BLaER1 treated with 17β-estradiol and CSF1 and Interleukin-3, amounts not matched to agents 10 nM and 100 nM (cell line): ENCODE measurements around the gene LPP.
A peak's percentile ranks its signal among the peaks of the same experiment; 100 is the strongest.

Experiments used
- H3K27ac ChIP-seq, 11 experiments: shearing (Covaris generic); formaldehyde crosslinking; 2 replicates each; pipeline ENCODE4 v1.8.1; 2022
- H3K27me3 ChIP-seq, 11 experiments: shearing (Covaris generic); formaldehyde crosslinking; 2 replicates each; pipeline ENCODE4 v1.8.1; 2022
- H3K36me3 ChIP-seq, 11 experiments: shearing (Covaris generic); formaldehyde crosslinking; 2 replicates each; pipeline ENCODE4 v1.8.1; 2022
- H3K4me1 ChIP-seq, 10 experiments: shearing (Covaris generic); formaldehyde crosslinking; 2 replicates each; pipeline ENCODE4 v1.8.1; 2022
- H3K4me2 ChIP-seq, 11 experiments: shearing (Covaris generic); formaldehyde crosslinking; 2 replicates each; pipeline ENCODE4 v1.8.1; 2022
- H3K4me3 ChIP-seq, 10 experiments: shearing (Covaris generic); formaldehyde crosslinking; 2 replicates each; pipeline ENCODE4 v1.8.1; 2022
- H3K9ac ChIP-seq, 11 experiments: shearing (Covaris generic); formaldehyde crosslinking; 2 replicates each; pipeline ENCODE4 v1.8.1; 2022
- H3K9me3 ChIP-seq, 11 experiments: shearing (Covaris generic); formaldehyde crosslinking; replicated peaks in 1 of 11; 2 replicates each; pipeline ENCODE4 v1.8.1; 2022
- H4K20me1 ChIP-seq, 11 experiments: shearing (Covaris generic); formaldehyde crosslinking; 2 replicates each; pipeline ENCODE4 v1.8.1; 2022
- Cebpa-rat ChIP-seq, 11 experiments: shearing (Covaris generic); IDR thresholded peaks; 2 replicates each; pipeline ENCODE4 v1.8.1; 2022

The LPP gene

DNA sequence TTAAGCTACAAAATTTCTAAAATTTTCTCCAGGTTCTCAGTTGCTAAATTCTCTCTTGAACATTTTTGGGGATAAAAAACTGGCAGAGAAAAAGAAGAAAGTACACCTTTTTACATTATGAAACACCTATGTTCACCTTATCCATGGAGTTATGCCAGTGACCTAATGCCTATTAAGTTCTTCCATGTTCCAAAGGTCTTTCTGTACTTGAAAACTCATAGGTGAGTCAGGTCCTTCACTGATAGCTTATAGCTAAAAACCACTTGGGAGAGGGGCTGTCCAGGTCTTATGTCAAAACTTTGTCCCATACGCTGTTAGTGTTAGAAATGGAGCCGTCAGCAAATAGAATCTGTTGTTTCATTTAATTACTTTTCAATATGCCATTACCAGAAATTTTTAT lies 530.3 kb downstream of the LPP start:
- Histone ChIP-seq H4K20me1 (no peaks in the 10 kb centered on the region), H3K9ac (peak overlapping the region in 3 of 11 experiments; percentile 76 to 78 (median 77); a peak in 4 of 22 replicates), H3K4me1 (peaks cover 0 to 100% (median 6%) of the 10 kb centered on the region in 10 experiments; a peak in 11 of 20 replicates), H3K4me2 (peak overlapping the region in 3 of 11 experiments; percentile 68 to 77 (median 73); a peak in 6 of 22 replicates), H3K36me3 (no peaks in the 10 kb centered on the region), H3K4me3 (no peak overlapping the region), H3K27ac (peak overlapping the region in 4 of 11 experiments; percentile 62 to 95 (median 84); a peak in 6 of 22 replicates), H3K9me3 (no peaks in the 10 kb centered on the region), H3K27me3 (no peaks in the 10 kb centered on the region)
- no peak for TF ChIP-seq Cebpa-rat (IDR thresholded peaks at IDR 0.05)

DNA sequence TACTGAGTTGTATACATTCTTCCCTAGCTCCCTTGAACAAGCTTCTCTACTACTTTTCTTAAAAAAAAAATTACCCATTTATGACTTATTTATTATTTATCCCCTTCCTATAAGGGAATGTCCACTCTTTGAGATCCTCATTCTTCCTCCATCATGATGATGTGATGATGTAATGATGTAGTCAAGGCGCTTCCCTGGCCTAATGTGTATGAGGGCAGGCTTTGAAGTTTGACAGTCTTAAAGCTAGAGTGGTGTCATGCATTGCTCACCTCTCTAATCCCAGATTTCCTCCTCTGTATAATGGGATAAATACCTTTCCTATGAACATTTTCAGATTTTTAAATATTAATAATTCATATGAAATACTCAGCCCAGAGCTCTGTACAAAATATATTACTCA lies 531.8 kb downstream of the LPP start:
- H4K20me1 ChIP-seq = no peaks in the 10 kb centered on the region
- H3K4me2 ChIP-seq = peak overlapping the region in 4 of 11 experiments; percentile 51 to 77 (median 70); a peak in 7 of 22 replicates
- no peak for TF ChIP-seq Cebpa-rat (IDR thresholded peaks at IDR 0.05)
- no peaks in the 10 kb centered on the region for H3K27me3 ChIP-seq
- peaks cover 0 to 100% (median 6%) of the 10 kb centered on the region in 10 experiments; a peak in 11 of 20 replicates for H3K4me1 ChIP-seq
- H3K9ac ChIP-seq = peak overlapping the region in 1 of 11 experiments; percentile 64; a peak in 1 of 22 replicates
- H3K27ac ChIP-seq = peak overlapping the region in 4 of 11 experiments; percentile 65 to 95 (median 84); a peak in 7 of 22 replicates
- no peaks in the 10 kb centered on the region for H3K9me3 ChIP-seq
- H3K36me3 ChIP-seq = no peaks in the 10 kb centered on the region
- H3K4me3 ChIP-seq = no peak overlapping the region

DNA sequence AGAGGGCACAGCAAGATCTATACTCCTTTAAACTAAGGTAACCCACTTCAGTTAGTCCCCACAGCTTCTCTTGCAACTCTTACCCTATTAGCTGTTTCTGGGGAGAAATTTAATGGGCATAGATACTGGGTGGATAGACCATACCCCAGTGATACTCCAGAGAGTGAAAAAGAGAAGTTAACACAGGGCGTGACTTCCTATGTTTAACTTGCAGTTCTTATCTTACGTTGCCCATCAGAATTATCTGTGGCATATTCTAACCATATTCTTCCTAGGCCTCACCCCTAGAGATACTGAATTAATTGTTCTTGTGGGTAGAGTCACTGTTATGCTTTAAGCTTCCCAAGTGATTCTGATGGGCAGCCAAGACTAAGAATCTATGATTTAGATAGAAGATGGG lies 532.4 kb downstream of the LPP start:
- peak overlapping the region in 2 of 11 experiments; percentile 64; a peak in 4 of 22 replicates for H3K9ac ChIP-seq
- peak overlapping the region in 5 of 11 experiments; percentile 20 to 95 (median 77); a peak in 8 of 22 replicates for H3K27ac ChIP-seq
- no peaks in the 10 kb centered on the region for H3K9me3 ChIP-seq
- no peaks in the 10 kb centered on the region for H3K27me3 ChIP-seq
- H3K4me1 ChIP-seq = peaks cover 0 to 100% (median 6%) of the 10 kb centered on the region in 10 experiments; a peak in 11 of 20 replicates
- H3K4me3 ChIP-seq = no peak overlapping the region
- H3K4me2 ChIP-seq = peak overlapping the region in 6 of 11 experiments; percentile 21 to 77 (median 60); a peak in 10 of 22 replicates
- no peak for TF ChIP-seq Cebpa-rat (IDR thresholded peaks at IDR 0.05)
- H3K36me3 ChIP-seq = no peaks in the 10 kb centered on the region
- no peaks in the 10 kb centered on the region for H4K20me1 ChIP-seq

DNA sequence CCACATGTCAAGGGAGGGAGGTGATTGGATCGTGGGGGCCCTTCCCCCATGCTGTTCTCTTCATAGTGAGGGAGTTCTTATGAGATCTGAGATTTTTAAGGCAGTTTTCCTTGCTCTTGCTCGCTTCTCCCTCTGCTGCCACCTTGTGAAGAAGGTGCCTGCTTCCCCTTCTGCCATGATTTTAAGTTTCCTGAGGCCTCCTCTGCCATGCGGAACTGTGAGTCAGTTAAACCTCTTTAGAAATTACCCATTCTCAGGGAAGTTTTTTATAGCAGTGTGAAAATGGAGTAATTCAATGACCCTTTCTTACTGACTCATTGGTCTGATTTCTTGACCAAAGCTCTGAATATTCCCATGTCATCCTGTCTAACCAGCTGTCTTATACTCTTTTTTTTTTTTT lies 533.4 kb downstream of the LPP start:
- Histone ChIP-seq H3K36me3 (no peaks in the 10 kb centered on the region), H3K9me3 (no peaks in the 10 kb centered on the region), H3K4me1 (peaks cover 0 to 99% (median 6%) of the 10 kb centered on the region in 10 experiments; a peak in 11 of 20 replicates), H3K9ac (peak overlapping the region in 2 of 11 experiments; percentile 64; a peak in 2 of 22 replicates), H3K4me3 (no peak overlapping the region), H3K4me2 (peak overlapping the region in 4 of 11 experiments; percentile 51 to 77 (median 70); a peak in 9 of 22 replicates), H3K27ac (peak overlapping the region in 4 of 11 experiments; percentile 65 to 95 (median 84); a peak in 8 of 22 replicates), H3K27me3 (no peaks in the 10 kb centered on the region), H4K20me1 (no peaks in the 10 kb centered on the region)
- no peak for TF ChIP-seq Cebpa-rat (IDR thresholded peaks at IDR 0.05)

DNA sequence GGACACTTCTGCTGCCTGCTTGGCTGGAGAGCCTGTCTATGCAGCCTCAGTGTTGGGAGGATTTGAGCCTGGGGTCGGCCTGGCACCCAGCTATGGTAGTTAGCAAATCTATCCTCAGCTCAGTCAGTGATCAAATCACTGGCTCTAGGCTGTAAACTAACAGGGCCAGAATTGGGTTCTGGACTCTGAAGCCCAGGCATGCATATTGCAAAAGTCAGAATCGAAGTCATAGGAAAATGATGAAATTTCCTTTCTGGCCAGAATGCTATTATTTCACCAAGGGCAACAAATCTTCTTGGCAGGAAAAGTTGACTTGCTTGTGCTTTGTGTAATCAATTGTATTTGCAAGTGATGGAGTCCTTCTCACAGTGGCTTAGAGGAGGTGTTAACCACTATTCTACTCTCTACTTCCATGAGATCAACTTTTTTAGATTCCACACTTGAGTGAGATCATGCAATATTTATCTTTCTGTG lies 535.2 kb downstream of the LPP start:
- Histone ChIP-seq H4K20me1 (no peaks in the 10 kb centered on the region), H3K9me3 (no peaks in the 10 kb centered on the region), H3K9ac (0 out of 22 replicates have a peak overlapping the region, but pooled peaks of 1 of the 11 experiments have one; percentile 29), H3K27me3 (no peaks in the 10 kb centered on the region), H3K27ac (peak overlapping the region in 4 of 11 experiments; percentile 4 to 95 (median 56); a peak in 5 of 22 replicates), H3K36me3 (no peaks in the 10 kb centered on the region), H3K4me1 (peaks cover 0 to 84% (median 6%) of the 10 kb centered on the region in 10 experiments; a peak in 11 of 20 replicates), H3K4me2 (peak overlapping the region in 5 of 11 experiments; percentile 36 to 77 (median 68); a peak in 10 of 22 replicates), H3K4me3 (no peak overlapping the region)
- no peak for TF ChIP-seq Cebpa-rat (IDR thresholded peaks at IDR 0.05)

DNA sequence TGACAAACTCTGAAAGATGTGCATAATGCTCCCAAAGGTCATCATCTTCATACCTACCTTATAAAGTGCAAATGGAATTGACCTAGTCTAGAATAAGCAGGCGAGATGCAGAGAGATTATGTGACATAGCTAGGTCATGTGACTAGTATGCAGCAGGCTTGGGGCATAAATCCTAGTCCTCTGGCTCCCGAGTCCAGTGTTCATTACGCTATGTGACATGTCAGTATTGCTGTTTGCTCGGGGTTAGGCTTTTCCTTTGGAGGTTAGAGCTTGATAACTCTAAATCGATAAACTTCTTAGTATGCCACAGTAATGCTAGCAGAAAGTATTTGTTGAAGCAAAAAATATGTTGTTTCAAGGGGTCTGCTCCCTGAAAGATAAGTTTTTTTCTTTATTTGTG lies 536.1 kb downstream of the LPP start:
- peak overlapping the region in 2 of 11 experiments; percentile 73 to 77; a peak in 1 of 22 replicates for H3K4me2 ChIP-seq
- H3K36me3 ChIP-seq = no peaks in the 10 kb centered on the region
- no peak for TF ChIP-seq Cebpa-rat (IDR thresholded peaks at IDR 0.05)
- no peaks in the 10 kb centered on the region for H3K9me3 ChIP-seq
- H3K4me1 ChIP-seq = peaks cover 0 to 75% (median 6%) of the 10 kb centered on the region in 10 experiments; a peak in 11 of 20 replicates
- H3K9ac ChIP-seq = no peak overlapping the region
- H3K27me3 ChIP-seq = no peaks in the 10 kb centered on the region
- peak overlapping the region in 1 of 11 experiments; percentile 92; a peak in 2 of 22 replicates for H3K27ac ChIP-seq
- no peaks in the 10 kb centered on the region for H4K20me1 ChIP-seq
- no peak overlapping the region for H3K4me3 ChIP-seq

DNA sequence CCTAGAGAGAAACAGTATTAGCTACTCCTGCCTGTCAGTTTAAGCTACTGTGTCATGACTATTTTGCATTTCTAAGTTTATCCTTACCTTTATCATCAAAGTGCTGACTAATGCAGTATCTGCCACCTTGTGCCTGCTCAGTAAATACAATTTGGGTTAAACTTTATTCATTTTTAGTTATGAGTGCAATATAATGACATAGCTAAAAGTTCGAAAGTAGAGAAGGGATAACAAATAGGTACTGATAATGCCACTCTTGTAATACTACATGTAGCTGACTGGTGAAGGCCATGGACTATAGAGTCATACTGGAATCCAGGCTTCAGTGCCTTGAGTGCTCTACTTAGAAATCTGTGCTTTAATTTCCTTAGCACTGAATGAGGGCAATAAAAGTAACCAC lies 537.0 kb downstream of the LPP start:
- no peak overlapping the region for H3K9ac ChIP-seq
- H3K9me3 ChIP-seq = no peaks in the 10 kb centered on the region
- 0 out of 22 replicates have a peak, but pooled peaks cover 0 to 5% (median 0%) of the 10 kb centered on the region in 11 experiments for H3K36me3 ChIP-seq
- no peaks in the 10 kb centered on the region for H3K27me3 ChIP-seq
- no peak overlapping the region for H3K4me3 ChIP-seq
- H3K4me2 ChIP-seq = peak overlapping the region in 1 of 11 experiments; percentile 26; a peak in 2 of 22 replicates
- no peak overlapping the region for H3K27ac ChIP-seq
- no peak for TF ChIP-seq Cebpa-rat (IDR thresholded peaks at IDR 0.05)
- no peaks in the 10 kb centered on the region for H4K20me1 ChIP-seq
- H3K4me1 ChIP-seq = peaks cover 0 to 68% (median 6%) of the 10 kb centered on the region in 10 experiments; a peak in 11 of 20 replicates

DNA sequence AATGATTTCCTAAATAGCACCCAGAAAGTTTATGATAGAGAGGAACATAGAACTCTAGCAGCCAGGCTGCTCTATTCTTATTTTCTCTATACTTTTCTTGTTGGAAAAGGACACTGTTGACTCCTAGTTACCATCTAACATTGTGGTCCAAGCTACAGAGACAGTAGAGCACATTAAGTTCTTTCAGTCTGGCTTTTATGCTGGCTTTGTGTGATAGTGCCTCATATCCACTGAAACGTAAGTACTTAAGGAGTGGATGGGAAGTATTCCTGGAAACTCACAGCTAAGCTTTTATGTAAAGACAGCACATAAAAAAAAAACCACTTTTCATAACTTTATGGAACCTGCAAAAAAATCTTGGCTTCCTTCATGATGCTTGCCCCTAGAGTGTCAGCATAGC lies 537.7 kb downstream of the LPP start:
- TF ChIP-seq Cebpa-rat (IDR thresholded peaks at IDR 0.05) = no peak
- no peaks in the 10 kb centered on the region for H3K9me3 ChIP-seq
- H4K20me1 ChIP-seq = no peaks in the 10 kb centered on the region
- no peak overlapping the region for H3K9ac ChIP-seq
- no peak overlapping the region for H3K27ac ChIP-seq
- peaks cover 0 to 61% (median 2%) of the 10 kb centered on the region in 10 experiments; a peak in 11 of 20 replicates for H3K4me1 ChIP-seq
- peak overlapping the region in 2 of 11 experiments; percentile 22 to 26; a peak in 4 of 22 replicates for H3K4me2 ChIP-seq
- H3K36me3 ChIP-seq = 0 out of 22 replicates have a peak, but pooled peaks cover 0 to 5% (median 0%) of the 10 kb centered on the region in 11 experiments
- H3K27me3 ChIP-seq = no peaks in the 10 kb centered on the region
- no peak overlapping the region for H3K4me3 ChIP-seq

DNA sequence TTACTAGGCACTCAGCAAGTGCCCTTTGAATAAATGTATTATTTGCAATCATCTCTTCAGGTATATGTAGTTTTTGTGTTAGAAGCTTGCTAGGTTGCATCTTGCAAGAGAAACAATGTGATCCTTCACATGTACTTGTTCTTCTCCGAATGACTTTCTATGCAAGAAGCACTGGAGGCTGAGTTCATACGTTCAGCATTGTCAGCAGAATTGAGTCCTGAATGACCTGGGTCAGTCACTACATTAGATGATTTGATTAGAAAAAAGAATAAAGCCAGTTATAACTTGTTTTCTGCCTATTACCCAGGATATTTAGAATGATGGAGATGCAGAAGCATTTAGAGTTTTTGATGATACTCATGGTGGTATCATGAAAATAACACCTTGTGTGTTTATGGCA lies 538.7 kb downstream of the LPP start:
- Histone ChIP-seq H3K4me2 (no peak overlapping the region), H3K9ac (no peak overlapping the region), H4K20me1 (no peaks in the 10 kb centered on the region), H3K36me3 (0 out of 22 replicates have a peak, but pooled peaks cover 0 to 5% (median 0%) of the 10 kb centered on the region in 11 experiments), H3K4me1 (peaks cover 0 to 56% (median 0%) of the 10 kb centered on the region in 10 experiments; a peak in 8 of 20 replicates), H3K27ac (no peak overlapping the region), H3K4me3 (no peak overlapping the region), H3K9me3 (no peaks in the 10 kb centered on the region), H3K27me3 (no peaks in the 10 kb centered on the region)
- TF ChIP-seq Cebpa-rat (IDR thresholded peaks at IDR 0.05) = no peak
